ENCODE measurements around the gene FOXQ1. TPM values are rescaled to one million over a fixed set of nuclear protein-coding genes. Genes with fewer than 3 reads are reported as not detected.

FOXQ1 gene
- total and polyA plus RNA-seq, 2 of the 13 experiments (the other 11 are each of a cell fraction or from before 2014, with no cell fraction given) = 35.2 to 39.8 TPM

GRCh38 chr6:1315560-1316386, 3.9 kb downstream of the FOXQ1 start (continued):
- TF ChIP-seq ZC3H4 (CRISPR knock-in tag; IDR thresholded peaks at IDR 0.05; ENCODE audit: borderline replicate concordance) (peak; percentile 98), POLR2AphosphoS5 (IDR thresholded peaks at IDR 0.05; ENCODE audit: low read depth, low read length) (peak; percentile 76; the same call in 1 of the 2 replicates), ZBTB37 (CRISPR knock-in tag; IDR thresholded peaks at IDR 0.05) (no peak), SAFB2 (CRISPR knock-in tag; IDR thresholded peaks at IDR 0.05; ENCODE audit: borderline replicate concordance, low read depth) (no peak), MYNN (CRISPR knock-in tag; IDR thresholded peaks at IDR 0.05; ENCODE audit: low read depth) (no peak), NR2C2 (CRISPR knock-in tag; IDR thresholded peaks at IDR 0.05; ENCODE audit: borderline replicate concordance) (peak; percentile 15; the same call in 1 of the 2 replicates), ZNF678 (CRISPR knock-in tag; IDR thresholded peaks at IDR 0.05) (no peak), HDAC6 (IDR thresholded peaks at IDR 0.05; ENCODE audit: low read depth, low read length) (no peak), HNF1A (IDR thresholded peaks at IDR 0.05; ENCODE audit: low read depth) (peak; percentile 8; the same call in 1 of the 2 replicates), HNF1A (CRISPR knock-in tag; IDR thresholded peaks at IDR 0.05; ENCODE audit: borderline replicate concordance) (no peak), FOXP4 (CRISPR knock-in tag; IDR thresholded peaks at IDR 0.05) (0 out of 2 replicates have a peak, but pooled peaks have one; percentile 25), BORCS8-MEF2B (CRISPR knock-in tag; IDR thresholded peaks at IDR 0.05) (0 out of 2 replicates have a peak, but pooled peaks have one; percentile 26), NFRKB (IDR thresholded peaks at IDR 0.05) (no peak), ARID2 (CRISPR knock-in tag; IDR thresholded peaks at IDR 0.05; ENCODE audit: borderline replicate concordance) (no peak), ZNF335 (CRISPR knock-in tag; IDR thresholded peaks at IDR 0.05) (no peak), NFE2 (CRISPR knock-in tag; IDR thresholded peaks at IDR 0.05) (0 out of 2 replicates have a peak, but pooled peaks have one; percentile 12), ZBTB7B (CRISPR knock-in tag; IDR thresholded peaks at IDR 0.05) (peak; percentile 35; the same call in 1 of the 2 replicates), ZNF720 (CRISPR knock-in tag; IDR thresholded peaks at IDR 0.05) (no peak), ZKSCAN8 (CRISPR knock-in tag; IDR thresholded peaks at IDR 0.05; ENCODE audit: borderline replicate concordance) (peak; percentile 38; the same call in 1 of the 2 replicates), REXO4 (CRISPR knock-in tag; IDR thresholded peaks at IDR 0.05; ENCODE audit: borderline replicate concordance) (no peak; the same call in 1 of the 2 replicates), ZNF878 (CRISPR knock-in tag; IDR thresholded peaks at IDR 0.05) (no peak), ZNF619 (CRISPR knock-in tag; IDR thresholded peaks at IDR 0.05) (no peak), LCORL (IDR thresholded peaks at IDR 0.05) (no peak), LCORL (CRISPR knock-in tag; IDR thresholded peaks at IDR 0.05) (peak; percentile 63)
